Raji (cell line): Measurements from ENCODE around the gene PLA2G2A.

ENCODE experiments used
- POLR2A ChIP-seq: IDR thresholded peaks from 2 replicates; pipeline ENCODE4 v1.6.1; 2011; ENCODE audit warnings: low read depth, low read length, control low read depth; ENCODE audit not compliant: insufficient read depth

PLA2G2A gene, protein sequence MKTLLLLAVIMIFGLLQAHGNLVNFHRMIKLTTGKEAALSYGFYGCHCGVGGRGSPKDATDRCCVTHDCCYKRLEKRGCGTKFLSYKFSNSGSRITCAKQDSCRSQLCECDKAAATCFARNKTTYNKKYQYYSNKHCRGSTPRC

DNA sequence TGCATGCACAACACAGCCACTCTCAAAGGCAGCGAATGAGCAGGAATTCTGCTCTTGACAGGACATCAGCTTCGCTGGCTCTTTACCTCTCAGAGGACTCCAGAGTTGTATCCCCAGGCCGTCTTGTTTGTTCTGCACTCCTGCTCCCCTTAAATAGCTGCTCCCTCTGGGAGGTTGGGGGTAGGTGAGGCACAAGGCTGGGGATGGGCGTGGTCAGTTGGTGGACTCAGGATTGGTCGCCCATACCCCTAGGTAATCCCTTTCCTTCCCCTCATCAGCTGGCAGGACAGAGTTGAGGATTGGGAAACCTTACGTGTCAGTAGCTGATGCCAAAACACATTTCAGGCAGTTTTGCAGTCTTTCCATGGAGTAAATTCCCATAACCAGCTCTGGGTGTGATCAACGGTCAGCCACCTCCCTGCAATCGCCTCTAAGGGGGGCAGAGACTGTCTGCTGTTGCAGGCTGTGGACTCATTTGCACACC lies at the start of gene PLA2G2A:
Gene PLA2G2A (minus strand): TSS at position 125 of the 484 bp plus-strand sequence. CDS start 845 bp downstream, outside the sequence.
- TF ChIP-seq POLR2A = no peak

- TF ChIP-seq POLR2A = no peak
Observed at GRCh38 chr1:20028726-20029125, 49.3 kb upstream of the PLA2G2A start.

- no peak for TF ChIP-seq POLR2A
Observed at GRCh38 chr1:20028125-20028524, 48.7 kb upstream of the PLA2G2A start.

- no peak for TF ChIP-seq POLR2A
Observed at GRCh38 chr1:20017741-20018140, 38.3 kb upstream of the PLA2G2A start.

DNA sequence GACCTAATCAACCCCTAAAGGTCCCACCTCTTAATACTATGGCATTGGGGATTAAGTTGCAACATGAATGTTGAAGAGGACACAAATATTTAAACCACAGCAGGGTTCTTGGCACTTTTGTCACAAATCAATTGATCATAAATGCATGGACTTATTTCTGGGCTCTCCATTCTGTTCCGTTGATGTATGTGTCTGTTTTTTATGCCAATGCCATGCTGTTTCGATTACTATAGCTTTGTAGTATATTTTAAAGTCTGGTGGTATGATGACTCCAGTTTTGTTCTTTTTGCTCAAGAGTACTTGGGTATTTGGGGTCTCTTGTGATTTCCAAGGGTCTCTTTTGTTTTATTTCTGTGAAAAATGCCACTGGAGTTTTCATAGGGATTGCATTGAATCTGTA lies 34.7 kb upstream of the PLA2G2A start:
- no peak for TF ChIP-seq POLR2A

DNA sequence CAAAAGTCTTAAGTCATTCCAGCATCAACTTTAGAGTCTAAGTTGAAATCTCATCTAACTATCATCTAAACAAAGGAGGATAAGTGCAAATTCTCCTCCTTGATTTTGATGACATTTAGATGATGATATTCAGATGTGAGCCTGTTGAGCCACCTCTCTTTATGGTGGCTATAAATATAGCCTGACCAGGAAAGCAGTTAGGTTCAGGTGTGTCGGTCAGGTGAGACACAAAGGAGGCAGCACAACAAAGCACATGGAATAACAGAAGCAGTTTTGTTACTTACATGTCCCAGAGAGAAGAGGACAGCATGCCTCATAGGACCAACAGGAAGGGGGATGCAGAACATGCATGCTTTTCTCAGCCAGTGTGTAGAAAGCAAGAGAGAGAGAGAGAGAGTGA lies 30.6 kb upstream of the PLA2G2A start:
- TF ChIP-seq POLR2A = no peak

GRCh38 chr1:20009212-20009611 lies 29.8 kb upstream of the PLA2G2A start:
- no peak for TF ChIP-seq POLR2A

DNA sequence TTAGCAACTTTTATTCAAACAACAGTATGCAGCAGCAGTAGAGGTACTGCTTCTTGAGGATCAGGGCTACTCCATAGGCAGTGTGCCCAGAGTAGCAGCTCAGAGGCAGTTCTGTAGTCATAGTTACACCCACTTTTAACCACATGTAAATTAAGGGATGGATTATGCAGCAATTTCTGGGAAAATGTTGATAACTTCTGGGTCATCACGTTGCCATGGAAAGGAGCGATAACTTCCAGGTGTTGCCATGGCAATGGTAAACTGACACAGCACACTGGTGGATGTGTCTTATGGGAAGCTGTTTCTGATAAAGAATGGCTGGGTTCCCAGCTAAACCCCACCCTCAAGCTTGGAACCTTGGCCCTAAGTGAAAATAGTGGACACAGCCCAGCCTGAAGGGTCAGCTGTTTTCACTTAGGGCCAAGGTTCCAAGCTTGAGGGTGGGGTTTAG lies 29.0 kb upstream of the PLA2G2A start:
- TF ChIP-seq POLR2A = no peak

GRCh38 chr1:19990689-19991088 lies 11.3 kb upstream of the PLA2G2A start:
- TF ChIP-seq POLR2A = no peak

GRCh38 chr1:19988267-19989006 lies 9.0 kb upstream of the PLA2G2A start:
- TF ChIP-seq POLR2A = no peak

GRCh38 chr1:19987719-19988118 lies 8.3 kb upstream of the PLA2G2A start:
- TF ChIP-seq POLR2A = no peak

- no peak for TF ChIP-seq POLR2A
Observed at GRCh38 chr1:19981507-19982312, 2.3 kb upstream of the PLA2G2A start.

DNA sequence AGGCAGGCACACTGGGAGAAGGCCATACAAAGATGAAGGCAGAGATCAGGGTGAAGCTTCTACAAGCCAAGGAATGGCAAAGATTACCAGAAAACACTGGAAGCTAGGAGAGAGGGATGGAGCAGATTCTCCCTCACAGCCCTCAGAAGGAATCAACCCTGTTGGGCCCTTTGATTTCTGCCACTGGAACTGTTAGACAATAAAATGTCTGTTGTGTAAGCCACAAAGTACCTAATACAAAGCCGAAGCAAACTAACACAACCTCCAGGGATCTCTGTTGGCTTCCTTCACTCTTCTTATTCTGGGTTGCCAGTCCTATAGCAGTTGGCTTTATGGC lies 1.7 kb upstream of the PLA2G2A start:
- no peak for TF ChIP-seq POLR2A

- TF ChIP-seq POLR2A = no peak
Observed at GRCh38 chr1:19980314-19980713, 896 bp upstream of the PLA2G2A start.

GRCh38 chr1:19978143-19978542 lies 1.3 kb downstream of the PLA2G2A start:
- no peak for TF ChIP-seq POLR2A
